Thyroid gland (tissue), 4 donors: Measurements from ENCODE around the gene VSNL1. TPM values are rescaled to one million over a fixed set of nuclear protein-coding genes. Genes with fewer than 3 reads are reported as not detected.

ENCODE experiments used
- DNase-seq, 2 donors: peaks; one replicate each; pipeline ENCODE4 v3.0.0-alpha.2; 2019
- H3K27ac ChIP-seq, 3 donors: fragments of 200-600 bp; sonication (generic); 1 replicate in 2 of 3; 2 replicates in 1 of 3; pipeline ENCODE4 v1.5.1; 2016 to 2019; ENCODE audit warnings: mild to moderate bottlenecking in 1 of 3, moderate library complexity in 1 of 3
- H3K27me3 ChIP-seq: fragments of 200-600 bp; sonication (generic); one replicate; pipeline ENCODE4 v1.5.1; 2019
- H3K36me3 ChIP-seq, 2 donors: fragments of 200-600 bp; sonication (generic); one replicate each; pipeline ENCODE4 v1.5.1; 2016 to 2019
- H3K4me1 ChIP-seq, 2 donors: fragments of 200-600 bp; sonication (generic); one replicate each; pipeline ENCODE4 v1.5.1; 2017 to 2019
- H3K4me3 ChIP-seq, 3 donors: fragments of 200-600 bp; sonication (generic); replicated peaks in 1 of 3; 1 replicate in 2 of 3; 2 replicates in 1 of 3; pipeline ENCODE4 v1.5.1; 2016; ENCODE audit warnings: mild to moderate bottlenecking in 1 of 3
- H3K9me3 ChIP-seq: fragments of 200-600 bp; sonication (generic); one replicate; pipeline ENCODE4 v1.5.1; 2017
- CTCF ChIP-seq, 6 experiments: fragments of 200-600 bp in 3 of 6; fragments of 450-650 bp in 3 of 6; sonication (generic) in 3 of 6; IDR thresholded peaks; one replicate each; pipeline ENCODE4 v1.5.1; 2016 to 2019; ENCODE audit warnings: antibody characterized with exemption in 6 of 6, mild to moderate bottlenecking in 2 of 6, inconsistent platforms in 1 of 6, moderate library complexity in 1 of 6
- POLR2A ChIP-seq, 2 donors: fragments of 450-650 bp; IDR thresholded peaks; one replicate each; pipeline ENCODE4 v1.6.1; 2017; ENCODE audit warnings: antibody characterized with exemption in 2 of 2, mild to moderate bottlenecking in 2 of 2, moderate library complexity in 1 of 2
- WGBS, 2 donors: methylation state at CpG; one replicate each; pipeline ENCODE4 v1.1.5; 2017; 5-methylcytosine and 5-hydroxymethylcytosine counted together
- intact Hi-C: fragments of 100-400 bp; cut with DNase I; formaldehyde crosslinking; loops from one replicate; pipeline ENCODE4 v1.15.1; 2023
- total RNA-seq, 4 donors: library from RNA; depleted of rRNA; stranded (reverse); fragments of >200 nt; gene quantifications; one replicate each; pipeline ENCODE4 v1.2.3, GENCODE V29; 2016

Gene VSNL1
- total RNA-seq, 4 donors from 2014 or later: 0.33 to 0.45 TPM; not detected in 2

DNA sequence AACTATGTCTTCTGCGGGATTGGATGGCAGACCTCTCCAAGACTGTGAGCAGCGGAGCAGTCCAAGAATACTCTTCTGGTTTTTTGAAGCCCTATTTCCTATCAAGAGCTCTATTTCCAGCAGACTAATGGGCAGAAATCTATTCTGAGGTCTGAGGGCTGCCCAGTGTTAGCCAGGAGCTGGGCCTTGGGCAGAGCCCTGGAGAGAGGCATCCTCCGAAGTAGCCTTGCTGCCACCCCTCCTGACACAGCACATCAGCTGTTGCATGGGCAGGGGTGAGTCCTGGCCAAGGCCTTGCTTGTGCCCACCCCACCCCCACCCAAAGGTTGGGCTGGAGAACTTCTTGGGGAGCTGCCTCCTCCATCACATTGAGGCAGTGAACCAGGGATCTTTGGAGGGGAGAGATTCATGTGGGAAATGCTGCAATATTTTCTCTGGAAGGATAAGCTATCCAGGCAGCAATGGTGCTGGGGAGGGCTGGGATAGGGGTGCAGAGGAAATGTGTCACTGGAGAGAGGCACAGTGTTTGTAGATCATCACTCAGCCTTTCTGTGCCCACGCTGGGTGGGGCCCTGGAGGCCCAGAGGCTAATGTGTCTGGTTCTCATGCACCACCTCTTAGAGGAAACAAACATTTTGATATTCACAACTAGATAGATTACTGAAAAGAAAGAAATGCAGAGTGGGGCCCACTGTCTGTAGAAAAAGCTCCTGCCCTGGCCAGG is 104.7 kb downstream of the VSNL1 start:
- no peak for DNase-seq
- no peaks in the 10 kb centered on the region for H3K36me3 ChIP-seq
- intact Hi-C loops: no loop called here
- peaks cover 7% of the 10 kb centered on the region in 2 donors for H3K4me1 ChIP-seq
- no peak overlapping the region for H3K4me3 ChIP-seq
- WGBS, 2 donors: 66 to 80% methylated on average over 4 of the region's 4 CpGs
- TF ChIP-seq POLR2A (IDR thresholded peaks at IDR 0.05) (no peak), CTCF (IDR thresholded peaks at IDR 0.05) (no peak)
- H3K9me3 ChIP-seq: no peaks in the 10 kb centered on the region
- H3K27ac ChIP-seq: no peak overlapping the region
- no peaks in the 10 kb centered on the region for H3K27me3 ChIP-seq

GRCh38 chr2:17646081-17646554 is 105.6 kb downstream of the VSNL1 start:
- peak; percentile 24 to 41 for DNase-seq
- peaks cover 7% of the 10 kb centered on the region in 2 donors for H3K4me1 ChIP-seq
- H3K27ac ChIP-seq: no peak overlapping the region
- peak; percentile 65 to 88 (median 79) for TF ChIP-seq CTCF (IDR thresholded peaks at IDR 0.05)
- TF ChIP-seq POLR2A (IDR thresholded peaks at IDR 0.05): no peak
- intact Hi-C loops: no loop called here
- no peaks in the 10 kb centered on the region for H3K9me3 ChIP-seq
- H3K36me3 ChIP-seq: no peaks in the 10 kb centered on the region
- no peak overlapping the region for H3K4me3 ChIP-seq
- H3K27me3 ChIP-seq: no peaks in the 10 kb centered on the region
- 1% methylated on average over 3 of the region's 3 CpGs for WGBS, 2 donors

DNA sequence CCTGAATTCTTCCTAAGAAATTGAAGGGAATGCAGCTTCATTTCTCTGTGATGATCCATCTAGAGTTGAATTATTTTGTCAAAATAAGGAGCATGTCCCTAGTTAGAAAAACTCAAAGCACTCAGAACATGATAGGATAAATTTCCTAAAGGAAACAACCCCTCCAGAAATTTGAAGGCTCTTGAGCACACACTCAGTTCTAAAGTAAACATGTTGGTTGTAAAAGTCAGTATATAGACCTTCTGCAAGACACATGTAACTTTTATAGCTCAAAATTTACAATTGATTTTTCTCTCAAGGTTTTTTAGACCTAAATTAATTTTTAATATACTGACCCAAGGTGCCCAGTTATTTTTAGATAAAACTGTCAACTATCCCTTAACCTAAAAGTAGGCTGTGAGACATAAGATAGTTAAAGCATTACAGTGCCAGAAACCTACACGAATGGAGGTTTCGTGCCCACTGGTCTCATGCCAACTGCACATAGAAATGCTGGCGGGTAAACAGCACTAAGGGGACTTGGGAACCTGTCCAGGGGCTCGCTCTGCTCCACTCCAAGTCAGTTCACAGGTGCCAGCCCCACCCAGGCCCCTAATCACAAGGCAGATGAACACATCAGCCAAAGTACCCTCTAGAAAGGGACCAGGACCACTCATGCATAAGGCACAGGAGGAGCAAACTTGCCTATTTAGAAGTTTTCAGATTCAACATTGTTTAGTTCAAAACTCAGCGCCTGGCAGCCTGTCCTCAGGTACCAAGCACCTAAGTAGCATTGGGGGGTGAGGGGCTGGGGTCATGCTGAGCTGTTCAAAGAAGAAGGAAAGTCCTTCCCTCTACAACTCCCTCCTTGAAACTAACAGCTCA is 106.6 kb downstream of the VSNL1 start:
- TF ChIP-seq POLR2A (IDR thresholded peaks at IDR 0.05): no peak
- no peak for TF ChIP-seq CTCF (IDR thresholded peaks at IDR 0.05)
- no peaks in the 10 kb centered on the region for H3K9me3 ChIP-seq
- H3K4me1 ChIP-seq: peaks cover 7% of the 10 kb centered on the region in 2 donors
- H3K4me3 ChIP-seq: no peak overlapping the region
- no peaks in the 10 kb centered on the region for H3K27me3 ChIP-seq
- peak; percentile 47 to 51 for DNase-seq
- no peaks in the 10 kb centered on the region for H3K36me3 ChIP-seq
- WGBS, 2 donors: 25 to 42% methylated on average over 4 to 5 of the region's 5 CpGs
- intact Hi-C loops: no loop called here
- H3K27ac ChIP-seq: peak overlapping the region in 1 of 3 donors; percentile 28

- Histone ChIP-seq H3K4me1 (peaks cover 7% of the 10 kb centered on the region in 2 donors), H3K36me3 (no peaks in the 10 kb centered on the region), H3K27ac (no peak overlapping the region), H3K9me3 (no peaks in the 10 kb centered on the region), H3K27me3 (no peaks in the 10 kb centered on the region), H3K4me3 (no peak overlapping the region)
- 73 to 100% methylated on average over 1 of the region's 1 CpG for WGBS, 2 donors
- TF ChIP-seq POLR2A (IDR thresholded peaks at IDR 0.05) (no peak), CTCF (IDR thresholded peaks at IDR 0.05) (no peak)
- intact Hi-C loops: no loop called here
- DNase-seq: no peak
Measured at GRCh38 chr2:17648581-17648980, 108.1 kb downstream of the VSNL1 start.
